Mucosa of descending colon (tissue), 3 donors: ENCODE results near the gene ANP32A. TPM values are rescaled to one million over a fixed set of nuclear protein-coding genes. Genes with fewer than 3 reads are reported as not detected.
A peak's percentile ranks its signal among the peaks of the same experiment; 100 is the strongest.

Source experiments
- ATAC-seq: fragments of 200-7000 bp; cut with Tn5 transposase; one replicate; pipeline ENCODE4 v1.9.1; 2020; ENCODE audit warnings: mild to moderate bottlenecking, moderate library complexity
- DNase-seq, 3 donors: peaks; one replicate each; pipeline ENCODE4 v3.0.0-alpha.2; 2020
- H3K36me3 ChIP-seq: fragments of 200-600 bp; one replicate; pipeline ENCODE4 v1.8.0; 2021; ENCODE audit warnings: low read depth, mild to moderate bottlenecking
- H3K4me1 ChIP-seq: fragments of 200-600 bp; one replicate; pipeline ENCODE4 v1.8.0; 2021; ENCODE audit warnings: low read depth, mild to moderate bottlenecking
- H3K4me3 ChIP-seq: fragments of 200-600 bp; one replicate; pipeline ENCODE4 v1.8.0; 2021; ENCODE audit warnings: mild to moderate bottlenecking
- H3K9me3 ChIP-seq: fragments of 200-600 bp; one replicate; pipeline ENCODE4 v1.8.0; 2021; ENCODE audit warnings: mild to moderate bottlenecking
- intact Hi-C, 2 donors: fragments of 100-400 bp; cut with DNase I in 1 of 2; cut with micrococcal nuclease in 1 of 2; formaldehyde crosslinking; loops; one replicate each; pipeline versions ENCODE4 v1.11.0 to v1.11.1; 2022; cut with DNase I, micrococcal nuclease
- total RNA-seq, 3 donors: library from RNA; stranded (reverse); fragmentation: NEBNext Ultra II Directional in 2 of 3; extraction: Animal tissue kit (Norgen Biotek cat#: 25700) in 2 of 3; gene quantifications; one replicate each; pipeline versions ENCODE4 v1.2.1 to v1.2.4, GENCODE V29; 2021 to 2023
- TF ChIP-seq, protein P1 (sequence below): fragments of 200-600 bp; IDR thresholded peaks from one replicate; pipeline ENCODE4 v1.8.0; 2022; ENCODE audit warnings: antibody characterized with exemption, mild to moderate bottlenecking
- donor health status: DM: no; HTN: no; CAD: no; lungs with moderate emphysema.
- donor health status: DM: no; HTN: no; CAD: no.
- donor health status: DM: no; HTN: yes; CAD: no.

ANP32A gene
- total RNA-seq, 3 donors from 2014 or later, result 101 to 113 (median 109) TPM

DNA sequence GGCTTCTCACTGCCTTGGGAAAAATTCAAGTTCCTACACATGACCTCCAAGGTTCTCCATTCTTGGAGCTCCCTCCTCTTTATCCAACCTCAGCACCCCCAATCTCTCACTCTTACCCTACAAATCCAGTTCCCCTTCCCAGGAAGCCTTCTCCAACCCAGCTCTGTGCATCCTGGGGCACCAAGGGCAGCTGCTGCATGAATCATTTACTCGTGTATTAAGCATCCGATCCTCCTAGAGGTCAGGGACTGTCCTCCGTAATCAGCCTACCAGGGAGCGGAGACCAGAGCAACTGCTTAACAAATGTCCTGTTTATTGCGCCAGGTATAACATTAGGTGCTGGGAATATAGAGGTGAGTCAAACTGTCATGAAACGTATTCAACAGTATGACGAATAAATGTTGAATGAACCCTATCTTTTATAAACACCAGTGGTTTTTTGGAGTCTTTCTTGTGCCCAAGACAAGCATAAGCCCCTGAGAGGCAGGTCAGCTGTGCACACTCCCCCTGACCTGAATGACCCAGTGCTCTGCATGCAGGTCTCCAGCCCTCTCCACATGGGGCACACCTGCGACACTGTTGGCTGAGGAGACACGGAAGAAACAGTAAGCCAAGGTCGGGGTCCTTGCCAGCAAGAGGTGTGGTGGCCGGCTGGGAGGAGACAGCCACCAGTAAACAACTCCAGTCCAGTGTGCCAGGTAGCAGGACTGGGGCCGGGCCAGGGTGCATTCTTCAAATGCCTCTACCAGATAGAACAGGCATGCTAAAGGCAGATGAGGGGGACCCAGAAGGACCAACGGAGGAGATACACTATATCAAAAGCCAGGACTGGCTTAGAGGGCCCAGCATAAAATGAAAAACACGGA is 27.6 kb downstream of the ANP32A start:
- DNase-seq (peak; percentile 85 to 87 (median 85)), ATAC-seq (peak; percentile 78)

DNA sequence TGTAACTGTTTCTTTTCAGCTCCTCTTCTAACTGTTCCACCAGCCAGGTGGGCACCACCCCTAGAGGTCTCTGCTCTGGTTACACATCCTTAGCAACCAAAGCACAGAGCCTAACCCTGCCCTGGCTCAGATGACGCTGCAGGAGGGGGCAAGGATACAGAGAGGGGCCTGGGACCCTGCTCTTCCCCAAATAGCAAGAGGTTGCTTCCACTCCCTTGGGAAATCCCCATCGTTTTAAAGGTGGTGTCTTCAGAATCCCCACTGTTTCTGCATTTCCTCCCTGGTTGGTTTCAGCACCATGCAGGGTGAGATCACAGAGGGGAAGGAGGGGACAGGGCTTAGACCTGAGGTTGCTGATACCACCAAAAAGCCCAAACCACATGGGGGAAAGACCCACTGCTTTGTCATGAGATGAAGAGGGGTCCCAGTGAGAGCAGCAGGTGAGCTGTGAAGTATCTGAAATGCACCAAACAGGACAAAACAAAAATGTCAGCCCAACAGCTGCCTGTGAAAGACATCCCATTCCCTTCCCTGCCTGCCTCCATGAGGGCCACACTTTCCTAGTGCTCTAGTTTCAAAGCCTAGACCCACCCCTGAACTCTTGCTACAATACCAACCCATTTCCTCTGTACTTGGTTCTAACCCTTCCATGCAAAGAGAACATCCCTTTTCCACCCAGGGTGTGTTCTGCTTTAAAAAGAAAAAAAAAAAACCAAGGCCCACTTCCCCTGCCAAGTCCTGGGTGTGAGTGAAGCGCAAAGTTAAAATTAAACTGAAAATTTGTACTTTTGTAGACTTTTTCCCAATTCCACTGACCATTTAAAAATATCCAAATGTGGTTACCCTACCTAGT is 29.0 kb downstream of the ANP32A start:
- intact Hi-C loops, result no loop called here
- no peaks in the 10 kb centered on the region for H3K9me3 ChIP-seq
- H3K4me3 ChIP-seq, result no peak overlapping the region
- DNase-seq (no peak), ATAC-seq (no peak)
- peaks cover 88% of the 10 kb centered on the region for H3K4me1 ChIP-seq
- H3K36me3 ChIP-seq, result no peaks in the 10 kb centered on the region
- TF ChIP-seq, protein P1, sequence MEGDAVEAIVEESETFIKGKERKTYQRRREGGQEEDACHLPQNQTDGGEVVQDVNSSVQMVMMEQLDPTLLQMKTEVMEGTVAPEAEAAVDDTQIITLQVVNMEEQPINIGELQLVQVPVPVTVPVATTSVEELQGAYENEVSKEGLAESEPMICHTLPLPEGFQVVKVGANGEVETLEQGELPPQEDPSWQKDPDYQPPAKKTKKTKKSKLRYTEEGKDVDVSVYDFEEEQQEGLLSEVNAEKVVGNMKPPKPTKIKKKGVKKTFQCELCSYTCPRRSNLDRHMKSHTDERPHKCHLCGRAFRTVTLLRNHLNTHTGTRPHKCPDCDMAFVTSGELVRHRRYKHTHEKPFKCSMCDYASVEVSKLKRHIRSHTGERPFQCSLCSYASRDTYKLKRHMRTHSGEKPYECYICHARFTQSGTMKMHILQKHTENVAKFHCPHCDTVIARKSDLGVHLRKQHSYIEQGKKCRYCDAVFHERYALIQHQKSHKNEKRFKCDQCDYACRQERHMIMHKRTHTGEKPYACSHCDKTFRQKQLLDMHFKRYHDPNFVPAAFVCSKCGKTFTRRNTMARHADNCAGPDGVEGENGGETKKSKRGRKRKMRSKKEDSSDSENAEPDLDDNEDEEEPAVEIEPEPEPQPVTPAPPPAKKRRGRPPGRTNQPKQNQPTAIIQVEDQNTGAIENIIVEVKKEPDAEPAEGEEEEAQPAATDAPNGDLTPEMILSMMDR, result no peak

More for the DNA sequence above, 27.6 kb downstream of the ANP32A start:
- Histone ChIP-seq H3K9me3 (no peaks in the 10 kb centered on the region), H3K36me3 (no peaks in the 10 kb centered on the region), H3K4me1 (peaks cover 80% of the 10 kb centered on the region), H3K4me3 (no peak overlapping the region)
- TF ChIP-seq, protein P1, result no peak
- intact Hi-C loops, result no loop called here

DNA sequence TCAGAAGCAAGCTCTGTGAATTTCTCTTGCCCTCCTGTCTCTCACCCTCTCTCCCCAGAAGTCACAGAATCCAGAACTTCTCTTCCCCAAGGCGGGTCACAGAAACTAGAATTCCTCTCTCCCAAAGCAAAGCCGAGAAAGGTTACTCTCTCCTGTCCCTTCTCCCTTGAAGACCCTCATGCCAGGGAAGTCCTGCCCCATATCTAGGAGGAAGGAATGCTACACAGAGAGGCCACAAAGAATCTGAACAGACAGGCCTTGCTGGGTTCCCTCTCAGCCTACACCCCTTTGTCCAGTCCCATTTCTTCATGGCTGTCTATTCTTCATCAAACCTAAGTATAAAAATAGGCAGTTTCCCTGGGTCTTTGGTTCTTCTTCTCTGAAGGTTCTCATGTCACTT is 29.8 kb downstream of the ANP32A start:
- TF ChIP-seq, protein P1, result no peak
- intact Hi-C loops, result no loop called here
- H3K36me3 ChIP-seq, result no peaks in the 10 kb centered on the region

DNA sequence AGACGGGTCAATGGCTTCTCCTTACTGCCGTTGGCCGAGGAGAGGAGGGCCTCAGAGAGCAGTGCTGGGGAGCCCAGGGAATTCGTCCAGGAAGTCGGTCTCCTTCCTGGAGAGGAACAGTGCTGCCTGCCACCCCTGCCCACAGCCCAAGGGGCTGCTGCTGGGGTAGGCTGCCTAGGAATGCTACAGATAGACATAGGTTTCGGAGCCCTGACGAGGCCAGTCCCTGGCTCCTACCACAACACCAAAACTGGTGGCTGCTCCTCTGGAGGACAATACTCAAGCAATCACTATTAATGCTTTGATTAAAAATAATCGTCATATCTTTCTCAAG is 30.5 kb downstream of the ANP32A start:
- intact Hi-C loops, result no loop called here

More for the DNA sequence above, 29.8 kb downstream of the ANP32A start:
- peaks cover 80% of the 10 kb centered on the region for H3K4me1 ChIP-seq
- H3K9me3 ChIP-seq, result no peaks in the 10 kb centered on the region
- DNase-seq (no peak), ATAC-seq (no peak)
- no peak overlapping the region for H3K4me3 ChIP-seq

DNA sequence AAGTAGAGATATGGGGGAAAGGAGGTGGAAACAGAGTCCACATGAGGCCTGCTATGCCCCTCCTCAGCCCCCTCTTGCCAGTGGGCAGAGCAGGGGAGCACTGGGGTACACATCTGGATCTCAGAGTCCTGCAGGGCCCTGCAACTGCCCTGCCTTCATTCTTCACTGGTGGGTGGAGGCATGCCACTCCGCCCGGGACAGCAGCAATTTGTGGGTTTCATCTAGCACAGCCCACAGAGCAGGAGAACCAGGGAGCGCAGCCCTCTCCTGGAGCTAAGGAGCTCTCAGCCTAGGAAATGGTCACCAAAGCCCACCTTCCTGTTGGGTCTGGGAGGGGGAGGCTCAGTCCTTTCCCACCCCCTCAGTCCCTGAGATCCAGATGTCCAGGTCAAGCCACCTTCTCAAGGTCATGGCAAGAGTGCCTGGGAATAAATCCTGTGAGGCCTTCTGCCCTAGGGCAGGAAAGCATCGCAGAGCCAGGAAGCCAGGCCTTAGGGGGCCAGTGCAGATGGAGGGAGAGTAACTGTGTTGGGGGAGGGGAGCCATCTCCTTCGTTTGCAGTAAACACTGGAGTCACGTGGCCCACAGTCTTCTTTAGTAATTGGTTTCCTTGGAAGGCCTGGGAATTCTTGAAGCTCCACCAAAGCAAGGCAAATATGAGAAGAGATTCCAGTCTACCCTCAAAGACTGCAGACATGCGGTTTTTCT is 31.0 kb downstream of the ANP32A start:
- no peak for ATAC-seq
- TF ChIP-seq, protein P1, result no peak
- no peaks in the 10 kb centered on the region for H3K36me3 ChIP-seq
- H3K9me3 ChIP-seq, result no peaks in the 10 kb centered on the region
- DNase-seq, result peak in 1 of 3 donors; percentile 35
- H3K4me3 ChIP-seq, result no peak overlapping the region
- intact Hi-C loops, result loop anchor here in 1 of 2 donors (10.0 kb wide), 1 partner anchor 85 kb away; no protein-coding TSS in a partner anchor
- peaks cover 69% of the 10 kb centered on the region for H3K4me1 ChIP-seq

More for the DNA sequence above, 30.5 kb downstream of the ANP32A start:
- Histone ChIP-seq H3K4me3 (no peak overlapping the region), H3K36me3 (no peaks in the 10 kb centered on the region), H3K9me3 (no peaks in the 10 kb centered on the region), H3K4me1 (peaks cover 74% of the 10 kb centered on the region)
- no peak for ATAC-seq
- no peak for DNase-seq
- TF ChIP-seq, protein P1, result no peak
